ENCODE results near the gene KCNN3. TPM values are rescaled to one million over a fixed set of nuclear protein-coding genes. Genes with fewer than 3 reads are reported as not detected.

The KCNN3 gene
- total RNA-seq, 1 donor from 2014 or later, result 0.84 TPM

- DNase-seq (ENCODE audit: low read depth, low spot score), result no peak
- no peak overlapping the region for H3K27ac Mint-ChIP-seq (ENCODE audit: unreplicated experiment)
- H3K27me3 Mint-ChIP-seq (ENCODE audit: low read depth), result peaks cover under 1% of the 10 kb centered on the region
- H3K36me3 Mint-ChIP-seq (ENCODE audit: low read depth), result no peaks in the 10 kb centered on the region
- H3K9me3 Mint-ChIP-seq, result no peaks in the 10 kb centered on the region
- TF ChIP-seq, protein P1, sequence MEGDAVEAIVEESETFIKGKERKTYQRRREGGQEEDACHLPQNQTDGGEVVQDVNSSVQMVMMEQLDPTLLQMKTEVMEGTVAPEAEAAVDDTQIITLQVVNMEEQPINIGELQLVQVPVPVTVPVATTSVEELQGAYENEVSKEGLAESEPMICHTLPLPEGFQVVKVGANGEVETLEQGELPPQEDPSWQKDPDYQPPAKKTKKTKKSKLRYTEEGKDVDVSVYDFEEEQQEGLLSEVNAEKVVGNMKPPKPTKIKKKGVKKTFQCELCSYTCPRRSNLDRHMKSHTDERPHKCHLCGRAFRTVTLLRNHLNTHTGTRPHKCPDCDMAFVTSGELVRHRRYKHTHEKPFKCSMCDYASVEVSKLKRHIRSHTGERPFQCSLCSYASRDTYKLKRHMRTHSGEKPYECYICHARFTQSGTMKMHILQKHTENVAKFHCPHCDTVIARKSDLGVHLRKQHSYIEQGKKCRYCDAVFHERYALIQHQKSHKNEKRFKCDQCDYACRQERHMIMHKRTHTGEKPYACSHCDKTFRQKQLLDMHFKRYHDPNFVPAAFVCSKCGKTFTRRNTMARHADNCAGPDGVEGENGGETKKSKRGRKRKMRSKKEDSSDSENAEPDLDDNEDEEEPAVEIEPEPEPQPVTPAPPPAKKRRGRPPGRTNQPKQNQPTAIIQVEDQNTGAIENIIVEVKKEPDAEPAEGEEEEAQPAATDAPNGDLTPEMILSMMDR (conservative IDR thresholded peaks at IDR 0.05), result no peak
- H3K4me1 Mint-ChIP-seq, result peaks cover 14% of the 10 kb centered on the region
- no peak overlapping the region for H3K4me3 Mint-ChIP-seq
These were observed 99.0 kb downstream of the KCNN3 start for GRCh38 chr1:154770897-154771594.

DNA sequence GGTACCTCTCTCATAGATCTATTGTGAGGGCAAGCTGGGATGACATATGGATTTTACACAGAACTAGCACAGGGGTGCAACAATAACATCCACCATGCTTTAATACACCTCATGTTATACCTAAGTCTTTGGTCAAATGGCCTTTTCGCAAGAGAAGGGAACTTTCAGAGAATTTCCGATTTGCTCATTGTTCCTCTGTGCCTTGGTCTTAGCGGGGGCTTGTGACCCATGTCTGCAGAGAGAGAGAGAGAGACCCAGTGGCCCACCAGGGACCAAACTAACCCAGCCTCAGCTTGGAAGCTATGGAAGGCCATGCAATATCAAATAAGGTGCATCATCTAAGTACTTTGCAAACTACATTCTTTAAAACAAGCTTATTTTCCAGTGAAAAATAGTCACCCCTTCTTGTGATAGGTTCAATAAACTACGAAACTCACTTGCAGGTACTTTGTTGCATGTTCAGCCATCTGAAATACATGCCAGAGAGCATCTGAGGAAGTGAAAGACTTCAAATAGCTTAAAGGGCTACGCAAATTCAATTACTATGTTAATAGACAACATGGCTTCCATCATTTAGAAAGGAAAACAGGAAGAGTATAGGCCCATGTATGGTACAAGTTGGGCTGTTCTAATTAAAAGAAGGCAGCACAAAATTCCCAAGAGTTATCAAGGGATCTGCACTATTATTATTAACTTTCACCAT lies 100.7 kb downstream of the KCNN3 start:
- TF ChIP-seq, protein P1 (conservative IDR thresholded peaks at IDR 0.05), result no peak
- Mint-ChIP-seq H3K27ac (ENCODE audit: unreplicated experiment) (no peak overlapping the region), H3K36me3 (ENCODE audit: low read depth) (no peaks in the 10 kb centered on the region), H3K4me1 (peaks cover 9% of the 10 kb centered on the region), H3K9me3 (no peaks in the 10 kb centered on the region), H3K4me3 (no peak overlapping the region), H3K27me3 (ENCODE audit: low read depth) (peaks cover 12% of the 10 kb centered on the region)
- no peak for DNase-seq (ENCODE audit: low read depth, low spot score)

DNA sequence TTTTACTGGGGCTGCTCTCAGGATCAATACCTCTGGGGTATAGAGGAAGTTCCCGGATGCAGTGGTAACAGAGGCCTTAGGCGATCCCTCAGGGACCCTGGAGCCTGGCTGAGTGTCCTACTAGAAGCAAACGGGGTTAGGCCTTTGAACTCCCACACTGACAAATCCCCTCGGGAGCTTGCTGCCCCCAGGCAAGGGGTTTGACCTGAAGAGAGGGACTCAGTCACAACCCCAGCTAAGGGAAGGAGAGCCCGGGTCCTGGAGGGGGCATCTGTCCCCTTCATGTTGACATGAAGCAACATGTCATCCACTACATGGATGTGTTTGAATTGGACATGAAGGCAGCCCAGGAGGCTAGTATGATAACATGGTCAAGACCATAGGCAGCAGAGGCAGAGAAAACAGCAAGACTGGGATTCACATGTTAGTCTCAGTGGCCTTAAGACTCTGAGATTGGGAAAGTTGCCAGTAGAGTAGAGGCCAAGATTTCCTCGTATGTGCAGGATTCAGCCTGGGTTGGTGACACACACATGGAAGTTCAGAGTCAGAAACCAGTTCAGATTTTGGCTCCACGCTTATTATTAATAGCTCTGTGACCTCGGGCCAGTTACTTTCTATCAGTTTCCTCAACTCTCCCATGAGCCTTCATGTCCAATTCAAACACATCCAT lies 101.5 kb downstream of the KCNN3 start:
- Mint-ChIP-seq H3K4me3 (no peak overlapping the region), H3K27ac (ENCODE audit: unreplicated experiment) (no peak overlapping the region), H3K27me3 (ENCODE audit: low read depth) (peaks cover 16% of the 10 kb centered on the region), H3K9me3 (no peaks in the 10 kb centered on the region), H3K4me1 (peaks cover 9% of the 10 kb centered on the region), H3K36me3 (ENCODE audit: low read depth) (no peaks in the 10 kb centered on the region)
- TF ChIP-seq, protein P1 (conservative IDR thresholded peaks at IDR 0.05), result no peak
- no peak for DNase-seq (ENCODE audit: low read depth, low spot score)

DNA sequence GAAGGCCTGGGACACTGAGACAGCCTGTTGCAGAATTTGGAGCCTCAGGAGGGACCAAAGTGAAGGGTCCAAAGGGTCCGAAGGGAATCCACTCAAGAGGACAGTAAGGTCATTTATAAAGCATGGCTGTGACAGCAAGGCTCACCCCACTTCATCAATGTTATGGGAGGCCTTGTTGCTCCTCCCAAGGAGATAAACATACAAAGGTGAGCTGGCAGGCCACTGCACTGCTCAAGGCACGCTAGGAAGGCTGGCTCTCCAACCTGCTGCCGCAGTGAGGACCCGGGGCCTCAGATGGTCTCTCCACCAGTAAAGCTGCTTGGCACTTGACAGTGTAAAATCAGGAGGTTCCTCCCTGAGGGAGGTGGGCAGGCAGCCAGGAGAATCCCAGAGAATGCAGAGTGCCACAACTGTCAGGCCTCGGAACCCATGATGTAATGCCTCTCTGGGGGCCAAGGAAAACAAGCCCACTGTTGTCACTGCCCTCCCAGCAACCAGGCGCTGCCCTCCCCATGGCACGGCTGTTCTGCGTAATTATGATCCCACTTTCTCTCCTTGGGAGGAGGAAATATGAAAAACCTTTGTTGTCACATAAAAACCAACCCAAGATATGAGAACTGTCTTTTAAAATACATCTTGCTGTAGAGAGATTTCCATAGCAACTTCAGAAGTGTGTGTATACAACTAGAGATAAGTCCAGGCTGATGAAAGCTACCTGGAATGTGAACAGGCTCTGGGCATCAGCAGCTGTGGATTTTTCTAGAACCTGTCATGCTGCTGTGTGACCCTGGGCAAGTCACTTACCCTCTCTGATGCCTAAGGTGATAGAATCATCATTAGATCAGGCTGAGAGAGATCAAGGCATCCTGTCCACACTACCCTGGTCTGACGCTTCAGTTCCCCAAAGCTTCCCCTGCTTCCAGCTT lies 102.5 kb downstream of the KCNN3 start:
- Mint-ChIP-seq H3K4me3 (no peak overlapping the region), H3K4me1 (peaks cover 2% of the 10 kb centered on the region), H3K27me3 (ENCODE audit: low read depth) (peaks cover 24% of the 10 kb centered on the region), H3K27ac (ENCODE audit: unreplicated experiment) (no peak overlapping the region), H3K36me3 (ENCODE audit: low read depth) (no peaks in the 10 kb centered on the region), H3K9me3 (no peaks in the 10 kb centered on the region)
- TF ChIP-seq, protein P1 (conservative IDR thresholded peaks at IDR 0.05), result no peak
- DNase-seq (ENCODE audit: low read depth, low spot score), result no peak

DNA sequence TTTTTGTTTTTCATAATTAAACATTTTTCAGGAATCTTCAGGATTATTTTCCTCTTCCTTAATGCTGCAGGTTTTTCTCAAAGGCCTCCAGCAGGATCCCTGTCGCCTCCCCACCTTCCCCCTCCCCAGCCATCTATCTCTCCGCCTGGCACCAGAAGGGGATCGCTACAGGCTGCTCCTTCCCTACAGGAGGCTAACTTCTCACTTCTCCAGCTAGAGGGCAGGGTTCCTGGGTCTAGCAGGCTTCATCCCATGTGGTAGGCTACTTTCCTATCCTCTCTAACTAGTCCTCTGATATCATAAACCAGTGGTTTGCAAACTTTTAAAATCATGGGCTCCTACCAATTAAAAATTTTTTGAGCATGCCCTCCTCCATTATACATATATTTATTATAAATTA lies 104.1 kb downstream of the KCNN3 start:
- Mint-ChIP-seq H3K27ac (ENCODE audit: unreplicated experiment) (no peak overlapping the region), H3K4me3 (no peak overlapping the region), H3K9me3 (no peaks in the 10 kb centered on the region), H3K36me3 (ENCODE audit: low read depth) (no peaks in the 10 kb centered on the region), H3K4me1 (no peaks in the 10 kb centered on the region), H3K27me3 (ENCODE audit: low read depth) (peaks cover 37% of the 10 kb centered on the region)
- TF ChIP-seq, protein P1 (conservative IDR thresholded peaks at IDR 0.05), result peak; percentile 55
- no peak for DNase-seq (ENCODE audit: low read depth, low spot score)

Data from neural crest cell (in vitro differentiated cells).